H9 (cell line): ENCODE data around the gene ASAP3. TPM values are rescaled to one million over a fixed set of nuclear protein-coding genes. Genes with fewer than 3 reads are reported as not detected.

Experiments
- DNase-seq: peaks from one replicate; pipeline ENCODE4 v3.0.0-alpha.2; 2017
- H2AFZ ChIP-seq: one replicate; pipeline ENCODE4 v1.6.1; 2013; ENCODE audit warnings: mild to moderate bottlenecking, low read length, control low read depth, moderate library complexity
- H2AK5ac ChIP-seq: 2 replicates; pipeline ENCODE4 v1.6.1; 2013; ENCODE audit warnings: low read length, control low read depth, mixed read lengths; ENCODE audit not compliant: insufficient read length
- H2BK120ac ChIP-seq: one replicate; pipeline ENCODE4 v1.6.1; 2013; ENCODE audit warnings: low read depth, mild to moderate bottlenecking, low read length, control low read depth, inconsistent platforms; ENCODE audit not compliant: poor library complexity, severe bottlenecking
- H2BK12ac ChIP-seq: 2 replicates; pipeline ENCODE4 v1.6.1; 2013; ENCODE audit warnings: low read length, control low read depth, mixed read lengths, low read depth; ENCODE audit not compliant: insufficient read length
- H2BK15ac ChIP-seq: 2 replicates; pipeline ENCODE4 v1.6.1; 2013; ENCODE audit warnings: low read depth, low read length, control low read depth
- H2BK20ac ChIP-seq: one replicate; pipeline ENCODE4 v1.6.1; 2013; ENCODE audit warnings: low read depth, mild to moderate bottlenecking, low read length, control low read depth, inconsistent platforms; ENCODE audit not compliant: poor library complexity, severe bottlenecking
- H2BK5ac ChIP-seq: 2 replicates; pipeline ENCODE4 v1.6.1; 2013; ENCODE audit warnings: low read length, control low read depth, mixed read lengths; ENCODE audit not compliant: insufficient read length
- H3K14ac ChIP-seq: 2 replicates; pipeline ENCODE4 v1.6.1; 2013; ENCODE audit warnings: low read length, control low read depth; ENCODE audit not compliant: insufficient read depth
- H3K18ac ChIP-seq: 2 replicates; pipeline ENCODE4 v1.6.1; 2013; ENCODE audit warnings: low read depth, mild to moderate bottlenecking, mixed read lengths, low read length, control low read depth; ENCODE audit not compliant: insufficient read length
- H3K23ac ChIP-seq: 2 replicates; pipeline ENCODE4 v1.6.1; 2013; ENCODE audit warnings: low read length, control low read depth, mixed read lengths, low read depth; ENCODE audit not compliant: insufficient read length
- H3K23me2 ChIP-seq: 2 replicates; pipeline ENCODE4 v1.6.1; 2013; ENCODE audit warnings: low read depth, mild to moderate bottlenecking, mixed read lengths, low read length, control low read depth; ENCODE audit not compliant: insufficient read length, poor library complexity, severe bottlenecking
- H3K27ac ChIP-seq: 2 replicates; pipeline ENCODE4 v1.5.1; 2013; ENCODE audit warnings: low read length, control low read depth, mixed read lengths, low read depth; ENCODE audit not compliant: insufficient read length
- H3K27me3 ChIP-seq: 2 replicates; pipeline ENCODE4 v1.6.1; 2013; ENCODE audit warnings: low read length, control low read depth, inconsistent platforms; ENCODE audit not compliant: insufficient read depth
- H3K4ac ChIP-seq: 2 replicates; pipeline ENCODE4 v1.6.1; 2013; ENCODE audit warnings: low read depth, mild to moderate bottlenecking, control low read depth, inconsistent platforms, low read length, moderate library complexity
- H3K4me1 ChIP-seq: 2 replicates; pipeline ENCODE4 v1.6.1; 2013; ENCODE audit warnings: low read length, control low read depth, inconsistent platforms; ENCODE audit not compliant: insufficient read depth
- H3K4me2 ChIP-seq: 2 replicates; pipeline ENCODE4 v1.6.1; 2013; ENCODE audit warnings: low read length, control low read depth, mixed read lengths; ENCODE audit not compliant: insufficient read length, insufficient read depth
- H3K56ac ChIP-seq: 2 replicates; pipeline ENCODE4 v1.6.1; 2013; ENCODE audit warnings: low read depth, mild to moderate bottlenecking, mixed read lengths, low read length, control low read depth; ENCODE audit not compliant: insufficient read length
- H3K79me1 ChIP-seq: 2 replicates; pipeline ENCODE4 v1.6.1; 2013; ENCODE audit warnings: low read depth, mild to moderate bottlenecking, moderate library complexity, low read length, control low read depth, inconsistent platforms; ENCODE audit not compliant: insufficient read depth, poor library complexity, severe bottlenecking
- H3K79me2 ChIP-seq: 2 replicates; pipeline ENCODE4 v1.6.1; 2013; ENCODE audit warnings: low read length, control low read depth, inconsistent platforms; ENCODE audit not compliant: insufficient read depth
- H3K9ac ChIP-seq: 2 replicates; pipeline ENCODE4 v1.6.1; 2013; ENCODE audit warnings: low read length, control low read depth, mixed read lengths; ENCODE audit not compliant: insufficient read length; ENCODE audit errors: extremely low read depth
- H3K9me3 ChIP-seq: one replicate; pipeline ENCODE4 v1.6.1; 2013; ENCODE audit warnings: low read depth, low read length, inconsistent platforms; ENCODE audit not compliant: control insufficient read depth
- H3T11ph ChIP-seq: one replicate; pipeline ENCODE4 v1.6.1; 2013; ENCODE audit warnings: mild to moderate bottlenecking, low read length, control low read depth, inconsistent platforms
- H4K20me1 ChIP-seq: one replicate; pipeline ENCODE4 v1.6.1; 2013; ENCODE audit not compliant: control insufficient read depth, insufficient read length, insufficient read depth
- H4K5ac ChIP-seq: 2 replicates; pipeline ENCODE4 v1.6.1; 2013; ENCODE audit warnings: low read depth, mild to moderate bottlenecking, mixed read lengths, low read length, control low read depth; ENCODE audit not compliant: insufficient read length
- H4K8ac ChIP-seq: replicated peaks from 2 replicates; pipeline ENCODE4 v1.6.1; 2013; ENCODE audit warnings: low read length, control low read depth, mixed read lengths, low read depth; ENCODE audit not compliant: insufficient read length
- H4K91ac ChIP-seq: 2 replicates; pipeline ENCODE4 v1.6.1; 2013; ENCODE audit warnings: low read depth, mild to moderate bottlenecking, moderate library complexity, mixed read lengths, low read length, control low read depth; ENCODE audit not compliant: insufficient read length
- H3K27ac Mint-ChIP-seq, 3 experiments: 2 replicates in 2 of 3; 3 replicates in 1 of 3; pipeline ENCODE4 v1.8.0; 2020 to 2021; ENCODE audit warnings: mixed read lengths in 3 of 3, mild to moderate bottlenecking in 1 of 3, moderate library complexity in 1 of 3
- H3K27me3 Mint-ChIP-seq: 2 replicates; pipeline ENCODE4 v1.8.0; 2021; ENCODE audit warnings: low read depth, mild to moderate bottlenecking, moderate library complexity, mixed read lengths
- H3K36me3 Mint-ChIP-seq, 3 experiments: 2 replicates in 2 of 3; 3 replicates in 1 of 3; pipeline ENCODE4 v1.8.0; 2020 to 2021; ENCODE audit warnings: low read depth in 3 of 3, mixed read lengths in 3 of 3; ENCODE audit not compliant: insufficient read depth in 1 of 3
- H3K4me1 Mint-ChIP-seq, 2 experiments: 2 replicates each; pipeline ENCODE4 v1.8.0; 2020; ENCODE audit warnings: mixed read lengths in 2 of 2
- H3K4me3 Mint-ChIP-seq, 2 experiments: 2 replicates in 1 of 2; 3 replicates in 1 of 2; pipeline ENCODE4 v1.8.0; 2020 to 2021; ENCODE audit warnings: mild to moderate bottlenecking in 2 of 2, mixed read lengths in 2 of 2, moderate library complexity in 1 of 2
- H3K9me3 Mint-ChIP-seq, 2 experiments: 2 replicates in 1 of 2; 3 replicates in 1 of 2; pipeline ENCODE4 v1.8.0; 2020; ENCODE audit warnings: mild to moderate bottlenecking in 2 of 2, mixed read lengths in 2 of 2, moderate library complexity in 1 of 2
- CTCF ChIP-seq: fragments of 200-600 bp; sonication (generic); conservative IDR thresholded peaks from 3 replicates; pipeline ENCODE4 v1.8.0; 2021; ENCODE audit warnings: antibody characterized with exemption, mild to moderate bottlenecking
- WGBS: extraction: QIAGEN DNeasy Blood & Tissue Kit; methylation state at CpG from one replicate; pipeline ENCODE4 v1.1.7; 2013; ENCODE audit warnings: missing lambda C conversion rate, low lambda C conversion rate, mixed read lengths; ENCODE audit not compliant: insufficient read length; ENCODE audit errors: extremely low coverage; 5-methylcytosine and 5-hydroxymethylcytosine counted together
- total RNA-seq: library from RNA; stranded (reverse); gene quantifications from 2 replicates; pipeline ENCODE4 v1.2.1, GENCODE V29; 2021

Gene ASAP3
- total RNA-seq, 1 experiment from 2014 or later, result 26.7 TPM

- no peak overlapping the region for H3K56ac ChIP-seq
- Mint-ChIP-seq H3K36me3 (no peaks in the 10 kb centered on the region), H3K4me3 (no peak overlapping the region), H3K9me3 (no peaks in the 10 kb centered on the region), H3K4me1 (peaks cover under 1 to 3% of the 10 kb centered on the region in 2 experiments; a peak in 2 of 4 replicates), H3K27ac (no peak overlapping the region), H3K27me3 (no peaks in the 10 kb centered on the region; the same call in 1 of the 2 replicates)
- no peak overlapping the region for H3K14ac ChIP-seq
- H3K9me3 ChIP-seq, result no peaks in the 10 kb centered on the region
- H3K27me3 ChIP-seq, result peaks cover 14% of the 10 kb centered on the region; the same call in 1 of the 2 replicates
- no peak overlapping the region for H3K9ac ChIP-seq
- no peak overlapping the region for H2BK20ac ChIP-seq
- no peak overlapping the region for H3K4me2 ChIP-seq
- H3K23me2 ChIP-seq, result peaks cover under 1% of the 10 kb centered on the region
- no peak overlapping the region for H3K27ac ChIP-seq
- H3K79me2 ChIP-seq, result no peaks in the 10 kb centered on the region
- no peak overlapping the region for H2AK5ac ChIP-seq
- TF ChIP-seq CTCF, result no peak
- no peaks in the 10 kb centered on the region for H3K4me1 ChIP-seq
- no peak overlapping the region for H2AFZ ChIP-seq
- H3K23ac ChIP-seq, result no peak overlapping the region
- no peak overlapping the region for H2BK12ac ChIP-seq
- H2BK120ac ChIP-seq, result no peak overlapping the region
- DNase-seq, result no peak
- H2BK15ac ChIP-seq, result no peak overlapping the region
- H3T11ph ChIP-seq, result no peak overlapping the region
- H3K4ac ChIP-seq, result no peak overlapping the region
- H4K20me1 ChIP-seq, result no peaks in the 10 kb centered on the region
- no peak overlapping the region for H3K18ac ChIP-seq
- H2BK5ac ChIP-seq, result no peak overlapping the region
- no CpG with 5 or more reads among the region's 7 CpGs for WGBS
- H3K79me1 ChIP-seq, result no peaks in the 10 kb centered on the region
- H4K91ac ChIP-seq, result no peak overlapping the region
- no peak overlapping the region for H4K5ac ChIP-seq
- H4K8ac ChIP-seq, result no peak overlapping the region
These were observed 75.1 kb downstream of the ASAP3 start for GRCh38 chr1:23408797-23409290.
